NCI-H774 (cell line): ENCODE data around the gene C1orf50.
"Not testable (repeated sequence)": the region's sequence is repeated elsewhere in the genome, so short reads cannot be mapped to it uniquely, and the experiment has no call there.

ENCODE experiments used
- DNase-seq: peaks from one replicate; lab custom pipeline; 2025; lab: John Stamatoyannopoulos, UW

Gene C1orf50

GRCh38 chr1:42739753-42740700 is 27.0 kb upstream of the C1orf50 start, which contains the start of gene CLDN19:
Gene CLDN19, minus strand, starts transcription at chr1:42740236. Its CDS starts 173 bp downstream, at chr1:42740063.
- no peak for DNase-seq

GRCh38 chr1:42740851-42741580 is 26.0 kb upstream of the C1orf50 start:
- no peak for DNase-seq

GRCh38 chr1:42741706-42742105 is 25.3 kb upstream of the C1orf50 start:
- no peak for DNase-seq

DNA sequence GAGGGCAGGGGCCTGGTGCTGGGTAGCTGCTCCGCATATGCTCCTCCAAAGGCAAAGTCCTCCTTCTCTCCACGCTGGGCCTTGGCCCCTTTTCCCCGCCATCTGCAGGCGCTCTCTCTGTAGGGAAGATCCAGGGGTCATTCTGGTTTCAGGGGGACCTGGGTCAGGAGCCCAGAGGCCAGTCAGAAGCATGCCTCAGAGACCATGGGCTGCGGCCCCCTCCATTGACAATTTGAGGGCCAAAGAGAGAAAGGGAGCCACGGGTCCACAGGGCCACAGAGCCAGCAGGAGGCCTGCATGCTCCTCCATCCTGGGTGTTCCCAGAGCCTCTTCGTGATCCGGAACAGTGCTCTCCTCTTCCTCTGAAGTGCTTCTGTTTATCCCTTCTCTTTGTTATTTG is 24.9 kb upstream of the C1orf50 start:
- no peak for DNase-seq

- DNase-seq, result no peak
Observed at GRCh38 chr1:42742617-42743316, 24.3 kb upstream of the C1orf50 start.

- no peak for DNase-seq
Observed at GRCh38 chr1:42743317-42744147, 23.5 kb upstream of the C1orf50 start.

DNA sequence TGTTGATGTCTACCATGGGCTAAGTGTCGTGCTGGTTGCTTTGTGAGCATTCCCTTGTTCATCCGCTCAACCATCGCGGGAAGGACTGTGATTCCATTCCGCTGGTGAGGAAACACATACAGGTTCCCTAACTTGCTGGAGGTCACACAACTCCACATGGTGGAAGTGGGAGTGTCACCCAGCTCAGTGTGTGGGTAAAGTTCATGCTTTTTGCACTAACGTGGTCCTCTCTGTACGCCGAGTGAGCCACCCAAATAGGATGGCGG is 23.0 kb upstream of the C1orf50 start:
- DNase-seq, result no peak

- no peak for DNase-seq
Observed at GRCh38 chr1:42745851-42746250, 21.2 kb upstream of the C1orf50 start.

DNA sequence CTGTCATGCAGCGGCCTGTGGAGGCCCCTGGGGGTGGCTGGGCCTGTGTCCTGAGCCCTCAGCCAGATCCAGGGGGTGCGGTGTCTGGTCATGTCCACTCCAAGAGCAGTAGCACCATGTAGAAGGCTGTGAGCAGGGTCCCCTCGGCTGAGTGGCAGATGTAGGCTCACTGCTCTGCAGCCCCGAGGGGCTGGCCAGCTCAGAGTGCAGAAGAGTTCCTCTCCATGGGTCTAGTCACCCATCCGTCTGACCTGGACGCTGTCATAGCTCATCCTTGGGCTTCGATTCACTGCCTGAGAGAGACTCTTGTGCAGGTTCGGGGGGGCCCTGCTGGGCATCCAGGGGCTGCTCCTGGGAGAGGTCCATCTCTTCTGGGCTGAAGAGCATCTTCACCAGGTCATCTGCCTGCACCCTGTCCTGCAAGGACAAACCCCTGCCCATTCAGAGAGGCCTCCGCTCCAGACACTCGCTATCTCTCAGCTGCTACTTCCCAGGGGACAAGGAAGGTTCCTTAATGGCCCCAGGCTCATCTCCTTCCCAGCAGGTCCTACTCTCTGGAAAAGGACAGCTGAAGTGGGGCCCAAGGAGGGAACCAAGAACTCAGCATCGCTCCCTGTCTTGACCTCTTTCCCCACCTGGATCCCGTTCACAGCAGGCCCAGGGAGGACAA is 20.5 kb upstream of the C1orf50 start:
- DNase-seq, result no peak

GRCh38 chr1:42747125-42747524 is 19.9 kb upstream of the C1orf50 start:
- DNase-seq, result peak; percentile 12

DNA sequence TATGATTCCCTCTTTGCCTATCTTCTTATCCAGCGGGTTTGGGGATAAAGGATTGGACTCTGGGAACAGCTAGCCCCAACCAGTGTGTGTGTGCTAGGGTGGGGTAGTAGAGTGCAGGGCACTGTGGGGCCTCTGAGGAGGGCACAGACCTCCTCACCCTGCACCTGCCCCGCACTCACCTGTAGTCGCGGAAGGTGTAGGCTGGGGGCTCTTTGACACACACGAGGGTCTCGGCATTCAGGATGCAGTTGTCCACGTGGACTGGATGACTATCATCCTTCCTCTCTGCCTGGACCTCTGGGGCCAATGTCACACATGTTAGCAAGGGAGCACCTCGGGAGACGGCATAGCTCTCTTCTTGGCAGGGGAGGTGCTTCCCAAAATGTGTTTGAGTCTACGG is 19.0 kb upstream of the C1orf50 start:
- no peak for DNase-seq

DNA sequence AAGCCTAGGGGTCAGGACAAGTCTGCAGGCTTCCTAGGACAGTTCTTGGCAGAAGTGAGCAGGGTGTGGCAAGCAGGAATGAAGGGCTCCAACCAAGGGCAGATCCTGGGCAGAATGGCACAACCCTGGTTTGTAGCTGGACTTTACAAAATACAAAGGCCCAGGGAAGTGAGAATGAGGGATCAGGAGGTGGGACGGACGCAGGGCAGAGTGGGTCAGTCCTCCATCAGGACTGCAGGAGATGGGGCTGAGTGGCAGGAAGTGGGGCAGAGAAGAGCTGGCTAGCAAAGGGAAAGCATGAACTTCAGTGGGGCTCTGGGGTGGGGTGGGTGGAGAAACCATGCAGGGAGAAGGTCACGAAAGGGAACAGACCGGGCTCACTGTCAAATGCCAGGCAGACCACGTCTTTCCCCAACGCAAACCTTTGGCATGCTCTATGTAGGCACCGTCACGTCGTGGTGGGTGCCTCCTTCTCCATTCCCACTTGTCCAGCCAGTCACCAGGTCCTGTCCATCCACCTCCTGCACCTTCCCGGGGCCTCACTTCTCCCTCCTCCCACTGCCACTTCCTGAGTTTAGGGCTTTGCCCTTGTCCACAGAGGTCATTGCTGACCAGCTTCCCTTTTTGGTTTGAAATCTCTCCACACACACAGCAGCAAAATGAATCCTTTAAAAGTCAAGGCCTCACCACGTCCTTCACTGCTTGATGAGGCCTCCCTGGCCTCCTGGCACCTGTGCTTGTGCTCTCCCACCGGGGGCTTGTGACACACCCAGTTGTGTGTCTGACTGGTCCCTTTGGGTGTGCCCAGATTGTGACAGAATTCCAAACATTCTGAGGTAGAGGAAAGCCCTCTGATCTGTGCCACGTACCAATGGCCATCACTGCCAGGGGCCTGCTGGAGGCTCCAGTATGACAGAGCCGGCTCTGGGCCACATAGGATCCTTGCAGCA is 18.3 kb upstream of the C1orf50 start:
- no peak for DNase-seq

- DNase-seq, result no peak
Observed at GRCh38 chr1:42750041-42750440, 17.0 kb upstream of the C1orf50 start.

DNA sequence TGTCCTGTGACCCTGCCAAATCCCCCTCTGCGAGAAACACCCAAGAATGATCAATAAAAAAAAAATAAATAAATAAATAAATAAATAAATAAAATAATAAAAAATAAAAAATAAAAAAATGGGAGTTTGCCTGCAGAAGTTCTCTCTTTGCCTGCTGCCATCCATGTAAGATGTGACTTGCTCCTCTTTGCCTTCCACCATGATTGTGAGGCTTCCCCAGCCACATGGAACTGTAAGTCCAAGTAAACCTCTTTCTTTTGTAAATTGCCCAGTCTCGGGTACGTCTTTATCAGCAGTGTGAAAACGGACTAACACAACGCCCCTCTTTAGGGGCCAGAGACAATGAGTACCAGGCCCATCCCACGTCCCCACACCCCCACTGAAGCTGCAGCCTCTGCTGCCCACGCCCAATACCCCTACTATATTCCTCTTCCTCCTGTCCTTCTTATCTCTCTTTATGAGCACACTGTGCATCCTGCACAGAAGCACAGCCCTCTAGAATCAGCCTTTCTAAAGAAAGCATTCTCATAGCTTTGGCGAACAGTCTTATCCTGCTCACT is 15.5 kb upstream of the C1orf50 start:
- not testable (repeated sequence) for DNase-seq

GRCh38 chr1:42752284-42752683 is 14.8 kb upstream of the C1orf50 start:
- no peak for DNase-seq

DNA sequence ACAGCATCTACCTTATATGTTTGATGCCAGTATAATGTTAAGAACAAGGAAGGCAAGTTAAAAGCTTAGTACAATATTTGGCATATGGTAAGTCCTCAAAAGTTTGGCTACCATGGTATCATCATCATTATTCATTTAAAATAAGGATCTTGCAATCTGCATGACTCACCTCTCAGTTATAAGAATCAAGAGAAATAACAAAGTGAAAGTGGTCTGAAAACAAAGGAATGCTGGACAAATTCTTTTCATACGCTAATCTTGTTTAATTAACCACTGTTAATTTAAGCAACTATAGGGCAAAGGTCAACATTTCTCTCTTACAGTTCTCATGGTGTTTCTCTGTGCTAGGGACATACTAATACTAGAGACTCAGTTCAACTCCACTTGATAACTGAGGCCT is 14.0 kb upstream of the C1orf50 start:
- no peak for DNase-seq

- DNase-seq, result peak; percentile 59
Observed at GRCh38 chr1:42756956-42757891, 9.8 kb upstream of the C1orf50 start.

DNA sequence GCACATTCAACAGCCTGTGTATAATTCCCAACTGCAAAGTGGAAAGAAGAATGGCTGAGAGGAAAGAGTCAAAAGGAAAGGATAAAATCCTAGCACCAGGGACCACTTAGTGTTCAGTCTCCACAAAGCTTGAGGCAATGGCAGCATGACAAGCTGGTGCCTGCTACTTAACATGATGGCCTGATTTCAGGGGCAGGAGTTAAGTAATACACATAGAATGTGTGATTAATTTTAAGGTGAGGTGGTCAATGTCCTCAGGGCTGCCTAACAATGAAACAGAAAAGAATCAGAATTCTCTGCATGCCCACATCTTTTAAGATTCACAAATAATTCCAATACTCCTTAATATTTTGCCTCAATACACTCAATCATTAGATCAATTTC is 9.2 kb upstream of the C1orf50 start:
- DNase-seq, result no peak

DNA sequence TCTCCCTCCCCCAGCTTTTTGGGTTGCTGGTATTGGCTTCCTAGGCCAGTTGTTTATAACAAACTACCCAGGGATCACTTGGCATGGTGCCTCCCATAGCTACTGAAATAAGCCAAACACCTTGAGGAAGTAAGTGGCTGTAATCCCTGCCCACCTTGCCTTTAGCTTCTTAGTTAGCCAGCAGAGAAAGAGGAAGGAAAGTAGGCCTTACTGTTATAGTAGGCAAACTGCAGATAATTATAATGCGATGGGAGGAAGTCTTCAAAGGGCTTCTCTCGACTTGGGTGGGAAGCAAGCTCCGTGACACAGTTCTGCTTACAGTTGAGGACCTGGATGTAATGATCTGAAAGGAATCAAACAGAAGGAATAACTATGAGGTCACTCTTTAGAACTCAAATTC is 8.4 kb upstream of the C1orf50 start:
- DNase-seq, result no peak
